HEK293 (cell line): Measurements from ENCODE around the gene TNKS1BP1.

ENCODE experiments used
- CTCF ChIA-PET: fragments of 350-600 bp; formaldehyde crosslinking; extraction: SDS; loops from one replicate; lab custom pipeline; 2021; ENCODE audit warnings: antibody characterized with exemption; lab: Yijun Ruan, JAX
- POLR2A ChIA-PET: fragments of 300-600 bp; formaldehyde crosslinking; extraction: SDS; loops from one replicate; lab custom pipeline; 2020; ENCODE audit warnings: antibody characterized with exemption, inconsistent platforms; lab: Yijun Ruan, JAX
- H3K27ac ChIP-seq: fragments of 200-500 bp; sonication (Bioruptor generic); 2 replicates; pipeline ENCODE4 v1.5.1; 2014; ENCODE audit warnings: low read depth, low read length, control low read depth, inconsistent platforms; ENCODE audit errors: extremely low read depth
- H3K36me3 ChIP-seq, 2 experiments: fragments of 200-500 bp in 1 of 2; sonication (Bioruptor generic) in 1 of 2; 1 replicate in 1 of 2; 2 replicates in 1 of 2; pipeline ENCODE4 v1.5.1; 2014 to 2017; ENCODE audit warnings: inconsistent platforms in 2 of 2, low read length in 2 of 2; ENCODE audit not compliant: control insufficient read depth in 2 of 2, insufficient read depth in 1 of 2
- H3K4me1 ChIP-seq: fragments of 200-500 bp; sonication (Bioruptor generic); 2 replicates; pipeline ENCODE4 v1.5.1; 2014; ENCODE audit warnings: mild to moderate bottlenecking, low read length, inconsistent platforms; ENCODE audit not compliant: control insufficient read depth, insufficient read depth
- H3K4me3 ChIP-seq: 2 replicates; pipeline ENCODE4 v1.5.1; 2011; ENCODE audit warnings: low read depth, mild to moderate bottlenecking, control low read depth, low read length, moderate library complexity
- H3K9me3 ChIP-seq: fragments of 200-500 bp; sonication (Bioruptor generic); 2 replicates; pipeline ENCODE4 v1.5.1; 2014; ENCODE audit warnings: low read depth, low read length, inconsistent platforms; ENCODE audit not compliant: control insufficient read depth, insufficient read depth
- FEZF1 ChIP-seq: fragments of 450-650 bp; formaldehyde crosslinking; IDR thresholded peaks from 2 replicates; pipeline ENCODE4 v1.5.1; 2016; ENCODE audit warnings: missing biosample characterization, missing genetic modification characterization
- GLIS2 ChIP-seq: fragments of 450-650 bp; formaldehyde crosslinking; IDR thresholded peaks from 2 replicates; pipeline ENCODE4 v1.5.1; 2016; ENCODE audit warnings: missing biosample characterization, missing genetic modification characterization
- KLF9 ChIP-seq: fragments of 450-650 bp; formaldehyde crosslinking; IDR thresholded peaks from 2 replicates; pipeline ENCODE4 v1.5.1; 2016; ENCODE audit warnings: missing biosample characterization, missing genetic modification characterization, low read depth
- REPIN1 ChIP-seq: fragments of 450-650 bp; formaldehyde crosslinking; IDR thresholded peaks from 2 replicates; pipeline ENCODE4 v1.5.1; 2017; ENCODE audit warnings: missing biosample characterization, missing genetic modification characterization, low read depth
- SP3 ChIP-seq: fragments of 450-650 bp; formaldehyde crosslinking; IDR thresholded peaks from 2 replicates; pipeline ENCODE4 v1.5.1; 2016; ENCODE audit warnings: missing biosample characterization, missing genetic modification characterization
- ZBTB20 ChIP-seq: fragments of 450-650 bp; formaldehyde crosslinking; IDR thresholded peaks from 2 replicates; pipeline ENCODE4 v1.5.1; 2016; ENCODE audit warnings: missing biosample characterization, missing genetic modification characterization
- ZBTB48 ChIP-seq: fragments of 450-650 bp; formaldehyde crosslinking; IDR thresholded peaks from 2 replicates; pipeline ENCODE4 v1.5.1; 2016; ENCODE audit warnings: missing biosample characterization, missing genetic modification characterization
- ZFP3 ChIP-seq: fragments of 450-650 bp; formaldehyde crosslinking; IDR thresholded peaks from 2 replicates; pipeline ENCODE4 v1.5.1; 2016; ENCODE audit warnings: low read depth, missing biosample characterization, missing genetic modification characterization
- ZFP37 ChIP-seq: fragments of 450-650 bp; formaldehyde crosslinking; IDR thresholded peaks from 2 replicates; pipeline ENCODE4 v1.5.1; 2016; ENCODE audit warnings: missing biosample characterization, missing genetic modification characterization
- ZIC2 ChIP-seq: fragments of 450-650 bp; formaldehyde crosslinking; IDR thresholded peaks from 2 replicates; pipeline ENCODE4 v1.5.1; 2016; ENCODE audit warnings: missing biosample characterization, missing genetic modification characterization
- ZNF10 ChIP-seq: fragments of 450-650 bp; formaldehyde crosslinking; IDR thresholded peaks from 2 replicates; pipeline ENCODE4 v1.5.1; 2017; ENCODE audit warnings: missing biosample characterization, missing genetic modification characterization
- ZNF112 ChIP-seq: fragments of 450-650 bp; formaldehyde crosslinking; IDR thresholded peaks from 2 replicates; pipeline ENCODE4 v1.5.0; 2017; ENCODE audit warnings: missing biosample characterization, missing genetic modification characterization
- ZNF292 ChIP-seq: fragments of 450-650 bp; formaldehyde crosslinking; IDR thresholded peaks from 2 replicates; pipeline ENCODE4 v1.5.1; 2016; ENCODE audit warnings: low read depth, missing biosample characterization, missing genetic modification characterization, borderline replicate concordance
- ZNF354C ChIP-seq: fragments of 450-650 bp; formaldehyde crosslinking; IDR thresholded peaks from 2 replicates; pipeline ENCODE4 v1.5.1; 2016; ENCODE audit warnings: missing biosample characterization, missing genetic modification characterization, low read depth, borderline replicate concordance
- ZNF558 ChIP-seq: fragments of 450-650 bp; formaldehyde crosslinking; IDR thresholded peaks from 2 replicates; pipeline ENCODE4 v1.5.1; 2016; ENCODE audit warnings: missing biosample characterization, missing genetic modification characterization
- ZNF560 ChIP-seq: fragments of 450-650 bp; formaldehyde crosslinking; IDR thresholded peaks from 2 replicates; pipeline ENCODE4 v1.5.1; 2017; ENCODE audit warnings: missing biosample characterization, missing genetic modification characterization, borderline replicate concordance
- ZNF561 ChIP-seq: fragments of 450-650 bp; IDR thresholded peaks from 2 replicates; pipeline ENCODE4 v1.5.1; 2018; ENCODE audit warnings: missing biosample characterization, missing genetic modification characterization, borderline replicate concordance
- ZNF600 ChIP-seq: fragments of 450-650 bp; formaldehyde crosslinking; IDR thresholded peaks from 2 replicates; pipeline ENCODE4 v1.5.1; 2016; ENCODE audit warnings: missing biosample characterization, missing genetic modification characterization
- ZNF623 ChIP-seq: fragments of 450-650 bp; formaldehyde crosslinking; IDR thresholded peaks from 2 replicates; pipeline ENCODE4 v1.5.1; 2016; ENCODE audit warnings: missing biosample characterization, missing genetic modification characterization
- ZNF660 ChIP-seq: fragments of 450-650 bp; IDR thresholded peaks from 2 replicates; pipeline ENCODE4 v1.5.1; 2018; ENCODE audit warnings: missing biosample characterization, mild to moderate bottlenecking, missing genetic modification characterization
- TF ChIP-seq, protein P1 (sequence below): fragments of 450-650 bp; formaldehyde crosslinking; IDR thresholded peaks from 2 replicates; pipeline ENCODE4 v1.5.1; 2016; ENCODE audit warnings: missing biosample characterization, missing genetic modification characterization
- TF ChIP-seq, protein P2 (sequence below): fragments of 450-650 bp; formaldehyde crosslinking; IDR thresholded peaks from 2 replicates; pipeline ENCODE4 v1.5.1; 2016; ENCODE audit warnings: missing biosample characterization, missing genetic modification characterization
- TF ChIP-seq, protein P3 (sequence below): fragments of 450-650 bp; formaldehyde crosslinking; optimal IDR thresholded peaks from 2 replicates; pipeline ENCODE3; 2016; ENCODE audit warnings: missing biosample characterization, mild to moderate bottlenecking, missing genetic modification characterization
- TF ChIP-seq, protein P4 (sequence below): fragments of 450-650 bp; formaldehyde crosslinking; IDR thresholded peaks from 2 replicates; pipeline ENCODE4 v1.5.1; 2017; ENCODE audit warnings: missing biosample characterization, missing genetic modification characterization
- TF ChIP-seq, protein P5 (sequence below): fragments of 450-650 bp; formaldehyde crosslinking; IDR thresholded peaks from 2 replicates; pipeline ENCODE4 v1.5.1; 2016; ENCODE audit warnings: missing biosample characterization, missing genetic modification characterization
- TF ChIP-seq, protein P6 (sequence below): fragments of 450-650 bp; IDR thresholded peaks from 2 replicates; pipeline ENCODE4 v1.5.1; 2018; ENCODE audit warnings: missing biosample characterization, mild to moderate bottlenecking, missing genetic modification characterization

TNKS1BP1 gene

DNA sequence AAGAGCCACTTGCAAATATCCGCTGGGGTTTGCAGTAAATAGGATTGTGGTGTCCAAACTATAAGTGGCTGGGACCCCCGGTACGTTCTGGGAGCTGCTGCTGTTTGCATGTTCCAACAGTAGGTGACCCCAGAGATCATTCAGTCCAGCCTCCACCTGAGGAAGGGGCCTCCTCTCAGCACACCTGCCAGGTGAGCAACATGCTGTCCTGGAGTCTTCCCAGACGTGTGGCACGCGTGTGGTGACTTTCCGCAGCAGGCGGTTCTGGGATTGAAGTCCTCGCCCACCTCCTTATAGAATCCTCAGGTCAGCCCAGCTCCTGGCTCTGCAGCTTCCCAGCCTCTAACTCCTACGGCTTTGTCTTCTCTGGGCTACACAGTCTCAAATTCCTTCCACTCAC lies 20.1 kb upstream of the TNKS1BP1 start:
- Histone ChIP-seq H3K4me3 (no peak overlapping the region), H3K9me3 (no peaks in the 10 kb centered on the region), H3K36me3 (no peaks in the 10 kb centered on the region), H3K27ac (no peak overlapping the region), H3K4me1 (no peaks in the 10 kb centered on the region)
- ChIA-PET CTCF (interaction anchor here (0.5 to 2.0 kb wide), 5 partner anchors 113 to 1179 kb away, joined by 3 to 16 read pairs (median 5); no protein-coding TSS in a partner anchor), POLR2A (no interaction called here)
- TF ChIP-seq ZIC2 (tag by site-specific recombination), result no peak
- TF ChIP-seq, protein P1, sequence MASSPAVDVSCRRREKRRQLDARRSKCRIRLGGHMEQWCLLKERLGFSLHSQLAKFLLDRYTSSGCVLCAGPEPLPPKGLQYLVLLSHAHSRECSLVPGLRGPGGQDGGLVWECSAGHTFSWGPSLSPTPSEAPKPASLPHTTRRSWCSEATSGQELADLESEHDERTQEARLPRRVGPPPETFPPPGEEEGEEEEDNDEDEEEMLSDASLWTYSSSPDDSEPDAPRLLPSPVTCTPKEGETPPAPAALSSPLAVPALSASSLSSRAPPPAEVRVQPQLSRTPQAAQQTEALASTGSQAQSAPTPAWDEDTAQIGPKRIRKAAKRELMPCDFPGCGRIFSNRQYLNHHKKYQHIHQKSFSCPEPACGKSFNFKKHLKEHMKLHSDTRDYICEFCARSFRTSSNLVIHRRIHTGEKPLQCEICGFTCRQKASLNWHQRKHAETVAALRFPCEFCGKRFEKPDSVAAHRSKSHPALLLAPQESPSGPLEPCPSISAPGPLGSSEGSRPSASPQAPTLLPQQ (tag by site-specific recombination), result no peak
- TF ChIP-seq ZNF600 (tag by site-specific recombination), result no peak
- TF ChIP-seq REPIN1 (tag by site-specific recombination), result no peak
- no peak for TF ChIP-seq SP3 (tag by site-specific recombination)
- TF ChIP-seq ZFP3 (tag by site-specific recombination), result no peak
- TF ChIP-seq ZNF112, result no peak
- TF ChIP-seq, protein P2, sequence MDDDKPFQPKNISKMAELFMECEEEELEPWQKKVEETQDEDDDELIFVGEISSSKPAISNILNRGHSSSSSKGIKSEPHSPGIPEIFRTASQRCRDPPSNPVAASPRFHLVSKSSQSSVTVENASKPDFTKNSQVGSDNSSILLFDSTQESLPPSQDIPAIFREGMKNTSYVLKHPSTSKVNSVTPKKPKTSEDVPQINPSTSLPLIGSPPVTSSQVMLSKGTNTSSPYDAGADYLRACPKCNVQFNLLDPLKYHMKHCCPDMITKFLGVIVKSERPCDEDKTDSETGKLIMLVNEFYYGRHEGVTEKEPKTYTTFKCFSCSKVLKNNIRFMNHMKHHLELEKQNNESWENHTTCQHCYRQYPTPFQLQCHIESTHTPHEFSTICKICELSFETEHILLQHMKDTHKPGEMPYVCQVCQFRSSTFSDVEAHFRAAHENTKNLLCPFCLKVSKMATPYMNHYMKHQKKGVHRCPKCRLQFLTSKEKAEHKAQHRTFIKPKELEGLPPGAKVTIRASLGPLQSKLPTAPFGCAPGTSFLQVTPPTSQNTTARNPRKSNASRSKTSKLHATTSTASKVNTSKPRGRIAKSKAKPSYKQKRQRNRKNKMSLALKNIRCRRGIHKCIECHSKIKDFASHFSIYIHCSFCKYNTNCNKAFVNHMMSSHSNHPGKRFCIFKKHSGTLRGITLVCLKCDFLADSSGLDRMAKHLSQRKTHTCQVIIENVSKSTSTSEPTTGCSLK, result no peak
- TF ChIP-seq KLF9, result no peak
- TF ChIP-seq ZFP37 (tag by site-specific recombination), result no peak
- TF ChIP-seq, protein P3, sequence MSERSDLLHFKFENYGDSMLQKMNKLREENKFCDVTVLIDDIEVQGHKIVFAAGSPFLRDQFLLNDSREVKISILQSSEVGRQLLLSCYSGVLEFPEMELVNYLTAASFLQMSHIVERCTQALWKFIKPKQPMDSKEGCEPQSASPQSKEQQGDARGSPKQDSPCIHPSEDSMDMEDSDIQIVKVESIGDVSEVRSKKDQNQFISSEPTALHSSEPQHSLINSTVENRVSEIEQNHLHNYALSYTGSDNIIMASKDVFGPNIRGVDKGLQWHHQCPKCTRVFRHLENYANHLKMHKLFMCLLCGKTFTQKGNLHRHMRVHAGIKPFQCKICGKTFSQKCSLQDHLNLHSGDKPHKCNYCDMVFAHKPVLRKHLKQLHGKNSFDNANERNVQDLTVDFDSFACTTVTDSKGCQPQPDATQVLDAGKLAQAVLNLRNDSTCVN (tag by site-specific recombination), result no peak
- TF ChIP-seq ZNF292, result no peak
- TF ChIP-seq ZNF560 (tag by site-specific recombination), result no peak
- TF ChIP-seq, protein P4, sequence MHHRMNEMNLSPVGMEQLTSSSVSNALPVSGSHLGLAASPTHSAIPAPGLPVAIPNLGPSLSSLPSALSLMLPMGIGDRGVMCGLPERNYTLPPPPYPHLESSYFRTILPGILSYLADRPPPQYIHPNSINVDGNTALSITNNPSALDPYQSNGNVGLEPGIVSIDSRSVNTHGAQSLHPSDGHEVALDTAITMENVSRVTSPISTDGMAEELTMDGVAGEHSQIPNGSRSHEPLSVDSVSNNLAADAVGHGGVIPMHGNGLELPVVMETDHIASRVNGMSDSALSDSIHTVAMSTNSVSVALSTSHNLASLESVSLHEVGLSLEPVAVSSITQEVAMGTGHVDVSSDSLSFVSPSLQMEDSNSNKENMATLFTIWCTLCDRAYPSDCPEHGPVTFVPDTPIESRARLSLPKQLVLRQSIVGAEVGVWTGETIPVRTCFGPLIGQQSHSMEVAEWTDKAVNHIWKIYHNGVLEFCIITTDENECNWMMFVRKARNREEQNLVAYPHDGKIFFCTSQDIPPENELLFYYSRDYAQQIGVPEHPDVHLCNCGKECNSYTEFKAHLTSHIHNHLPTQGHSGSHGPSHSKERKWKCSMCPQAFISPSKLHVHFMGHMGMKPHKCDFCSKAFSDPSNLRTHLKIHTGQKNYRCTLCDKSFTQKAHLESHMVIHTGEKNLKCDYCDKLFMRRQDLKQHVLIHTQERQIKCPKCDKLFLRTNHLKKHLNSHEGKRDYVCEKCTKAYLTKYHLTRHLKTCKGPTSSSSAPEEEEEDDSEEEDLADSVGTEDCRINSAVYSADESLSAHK (tag by site-specific recombination), result no peak
- TF ChIP-seq ZBTB48, result no peak
- no peak for TF ChIP-seq GLIS2
- no peak for TF ChIP-seq ZNF623 (tag by site-specific recombination)
- TF ChIP-seq ZNF10 (tag by site-specific recombination), result no peak
- no peak for TF ChIP-seq ZNF660

DNA sequence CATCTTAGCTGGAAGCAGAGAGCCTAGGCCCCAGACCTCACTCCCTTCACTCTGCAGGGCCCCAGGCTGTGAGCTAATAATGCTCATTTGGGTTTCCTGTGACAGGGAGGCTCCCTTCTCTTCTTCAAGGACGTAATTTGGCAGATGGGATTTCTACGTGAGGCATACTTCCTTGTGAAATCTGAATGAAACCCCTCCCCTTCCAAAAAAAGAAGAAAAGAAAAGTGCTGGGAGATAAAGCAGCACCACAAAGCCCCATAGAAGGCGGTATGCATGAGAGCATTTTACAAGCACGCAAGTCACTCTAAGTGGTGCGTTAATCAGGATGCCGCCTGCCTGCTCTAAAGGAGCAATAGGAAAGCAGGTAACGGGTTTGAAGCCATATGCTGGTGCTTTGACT lies 19.1 kb upstream of the TNKS1BP1 start:
- CTCF ChIA-PET, result interaction anchor here (0.6 to 1.8 kb wide), 8 partner anchors 75 to 1170 kb away, joined by 3 to 5 read pairs (median 4); no protein-coding TSS in a partner anchor
- POLR2A ChIA-PET, result no interaction called here
- H3K4me3 ChIP-seq, result no peak overlapping the region

More for the DNA sequence above, 19.1 kb upstream of the TNKS1BP1 start:
- no peaks in the 10 kb centered on the region for H3K9me3 ChIP-seq
- TF ChIP-seq FEZF1 (tag by site-specific recombination) (peak; percentile 45; the same call in 1 of the 2 replicates), ZNF354C (no peak), ZNF560 (tag by site-specific recombination) (no peak), ZBTB20 (tag by site-specific recombination) (peak; percentile 83), ZNF561 (tag by site-specific recombination) (no peak), ZNF558 (no peak)
- TF ChIP-seq, protein P5, sequence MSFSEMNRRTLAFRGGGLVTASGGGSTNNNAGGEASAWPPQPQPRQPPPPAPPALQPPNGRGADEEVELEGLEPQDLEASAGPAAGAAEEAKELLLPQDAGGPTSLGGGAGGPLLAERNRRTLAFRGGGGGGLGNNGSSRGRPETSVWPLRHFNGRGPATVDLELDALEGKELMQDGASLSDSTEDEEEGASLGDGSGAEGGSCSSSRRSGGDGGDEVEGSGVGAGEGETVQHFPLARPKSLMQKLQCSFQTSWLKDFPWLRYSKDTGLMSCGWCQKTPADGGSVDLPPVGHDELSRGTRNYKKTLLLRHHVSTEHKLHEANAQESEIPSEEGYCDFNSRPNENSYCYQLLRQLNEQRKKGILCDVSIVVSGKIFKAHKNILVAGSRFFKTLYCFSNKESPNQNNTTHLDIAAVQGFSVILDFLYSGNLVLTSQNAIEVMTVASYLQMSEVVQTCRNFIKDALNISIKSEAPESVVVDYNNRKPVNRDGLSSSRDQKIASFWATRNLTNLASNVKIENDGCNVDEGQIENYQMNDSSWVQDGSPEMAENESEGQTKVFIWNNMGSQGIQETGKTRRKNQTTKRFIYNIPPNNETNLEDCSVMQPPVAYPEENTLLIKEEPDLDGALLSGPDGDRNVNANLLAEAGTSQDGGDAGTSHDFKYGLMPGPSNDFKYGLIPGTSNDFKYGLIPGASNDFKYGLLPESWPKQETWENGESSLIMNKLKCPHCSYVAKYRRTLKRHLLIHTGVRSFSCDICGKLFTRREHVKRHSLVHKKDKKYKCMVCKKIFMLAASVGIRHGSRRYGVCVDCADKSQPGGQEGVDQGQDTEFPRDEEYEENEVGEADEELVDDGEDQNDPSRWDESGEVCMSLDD (tag by site-specific recombination), result no peak
- TF ChIP-seq, protein P6, sequence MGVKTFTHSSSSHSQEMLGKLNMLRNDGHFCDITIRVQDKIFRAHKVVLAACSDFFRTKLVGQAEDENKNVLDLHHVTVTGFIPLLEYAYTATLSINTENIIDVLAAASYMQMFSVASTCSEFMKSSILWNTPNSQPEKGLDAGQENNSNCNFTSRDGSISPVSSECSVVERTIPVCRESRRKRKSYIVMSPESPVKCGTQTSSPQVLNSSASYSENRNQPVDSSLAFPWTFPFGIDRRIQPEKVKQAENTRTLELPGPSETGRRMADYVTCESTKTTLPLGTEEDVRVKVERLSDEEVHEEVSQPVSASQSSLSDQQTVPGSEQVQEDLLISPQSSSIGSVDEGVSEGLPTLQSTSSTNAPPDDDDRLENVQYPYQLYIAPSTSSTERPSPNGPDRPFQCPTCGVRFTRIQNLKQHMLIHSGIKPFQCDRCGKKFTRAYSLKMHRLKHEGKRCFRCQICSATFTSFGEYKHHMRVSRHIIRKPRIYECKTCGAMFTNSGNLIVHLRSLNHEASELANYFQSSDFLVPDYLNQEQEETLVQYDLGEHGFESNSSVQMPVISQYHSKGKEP (tag by site-specific recombination), result peak; percentile 86
- H3K4me1 ChIP-seq, result no peaks in the 10 kb centered on the region
- H3K27ac ChIP-seq, result no peak overlapping the region
- H3K36me3 ChIP-seq, result no peaks in the 10 kb centered on the region
